Measurements from ENCODE around the gene PIP4K2A. TPM values are rescaled to one million over a fixed set of nuclear protein-coding genes. Genes with fewer than 3 reads are reported as not detected.

Gene PIP4K2A
- total RNA-seq, 3 donors from 2014 or later: 15.1 to 36.6 (median 33.1) TPM

GRCh38 chr10:22633528-22633927 is 80.8 kb downstream of the PIP4K2A start:
- Histone ChIP-seq H3K36me3 (no peaks in the 10 kb centered on the region), H3K4me3 (no peak overlapping the region), H3K9me3 (no peaks in the 10 kb centered on the region), H3K27me3 (no peaks in the 10 kb centered on the region), H3K27ac (peak overlapping the region; percentile 68 to 81), H3K4me1 (no peaks in the 10 kb centered on the region)
- no peak for TF ChIP-seq POLR2AphosphoS5 (IDR thresholded peaks at IDR 0.05)
- no peak for DNase-seq (ENCODE audit: low spot score in 2 of 2)
- intact Hi-C loops (cut with DNase I; ENCODE audit: low total_unique reads): no loop called here

GRCh38 chr10:22633106-22633505 is 81.3 kb downstream of the PIP4K2A start:
- DNase-seq (ENCODE audit: low spot score in 2 of 2): no peak
- Histone ChIP-seq H3K36me3 (no peaks in the 10 kb centered on the region), H3K4me1 (no peaks in the 10 kb centered on the region), H3K9me3 (no peaks in the 10 kb centered on the region), H3K27me3 (no peaks in the 10 kb centered on the region), H3K4me3 (no peak overlapping the region), H3K27ac (peak overlapping the region; percentile 68 to 81)
- intact Hi-C loops (cut with DNase I; ENCODE audit: low total_unique reads): no loop called here
- no peak for TF ChIP-seq POLR2A (IDR thresholded peaks at IDR 0.05)
- no peak for TF ChIP-seq POLR2AphosphoS5 (IDR thresholded peaks at IDR 0.05)
- TF ChIP-seq CTCF (IDR thresholded peaks at IDR 0.05): no peak

GRCh38 chr10:22631646-22632278 is 82.6 kb downstream of the PIP4K2A start:
- H3K4me3 ChIP-seq: no peak overlapping the region

GRCh38 chr10:22631185-22631584 is 83.2 kb downstream of the PIP4K2A start:
- no peaks in the 10 kb centered on the region for H3K27me3 ChIP-seq
- H3K36me3 ChIP-seq: no peaks in the 10 kb centered on the region
- H3K4me1 ChIP-seq: no peaks in the 10 kb centered on the region
- H3K27ac ChIP-seq: peak overlapping the region; percentile 68 to 81
- TF ChIP-seq POLR2A (IDR thresholded peaks at IDR 0.05): no peak
- TF ChIP-seq POLR2AphosphoS5 (IDR thresholded peaks at IDR 0.05): no peak
- TF ChIP-seq CTCF (IDR thresholded peaks at IDR 0.05): no peak
- H3K9me3 ChIP-seq: no peaks in the 10 kb centered on the region
- H3K4me3 ChIP-seq: no peak overlapping the region
- intact Hi-C loops (cut with DNase I; ENCODE audit: low total_unique reads): no loop called here
- DNase-seq (ENCODE audit: low spot score in 2 of 2): no peak

More at GRCh38 chr10:22631646-22632278, 82.6 kb downstream of the PIP4K2A start:
- Histone ChIP-seq H3K36me3 (no peaks in the 10 kb centered on the region), H3K27me3 (no peaks in the 10 kb centered on the region), H3K9me3 (no peaks in the 10 kb centered on the region), H3K27ac (peak overlapping the region; percentile 68 to 81), H3K4me1 (no peaks in the 10 kb centered on the region)
- intact Hi-C loops (cut with DNase I; ENCODE audit: low total_unique reads): no loop called here
- TF ChIP-seq CTCF (IDR thresholded peaks at IDR 0.05): no peak
- TF ChIP-seq POLR2AphosphoS5 (IDR thresholded peaks at IDR 0.05): no peak
- no peak for TF ChIP-seq POLR2A (IDR thresholded peaks at IDR 0.05)
- no peak for DNase-seq (ENCODE audit: low spot score in 2 of 2)

GRCh38 chr10:22630234-22631174 is 83.9 kb downstream of the PIP4K2A start:
- no peaks in the 10 kb centered on the region for H3K9me3 ChIP-seq
- no peaks in the 10 kb centered on the region for H3K4me1 ChIP-seq
- H3K4me3 ChIP-seq: no peak overlapping the region
- no peak for DNase-seq (ENCODE audit: low spot score in 2 of 2)
- TF ChIP-seq POLR2AphosphoS5 (IDR thresholded peaks at IDR 0.05) (no peak), CTCF (IDR thresholded peaks at IDR 0.05) (no peak), POLR2A (IDR thresholded peaks at IDR 0.05) (no peak)
- intact Hi-C loops (cut with DNase I; ENCODE audit: low total_unique reads): no loop called here
- H3K36me3 ChIP-seq: no peaks in the 10 kb centered on the region
- peak overlapping the region; percentile 68 to 81 for H3K27ac ChIP-seq
- H3K27me3 ChIP-seq: no peaks in the 10 kb centered on the region

Measured in breast epithelium (tissue), 4 donors.